GM12872 (cell line): Measurements from ENCODE around the gene TMOD1.

Experiments
- TF ChIP-seq, protein P1 (sequence below): IDR thresholded peaks from 3 replicates; pipeline ENCODE4 v1.5.1; 2011; ENCODE audit warnings: low read depth, mild to moderate bottlenecking, low read length, moderate library complexity; ENCODE audit not compliant: insufficient read depth

TMOD1 gene

DNA sequence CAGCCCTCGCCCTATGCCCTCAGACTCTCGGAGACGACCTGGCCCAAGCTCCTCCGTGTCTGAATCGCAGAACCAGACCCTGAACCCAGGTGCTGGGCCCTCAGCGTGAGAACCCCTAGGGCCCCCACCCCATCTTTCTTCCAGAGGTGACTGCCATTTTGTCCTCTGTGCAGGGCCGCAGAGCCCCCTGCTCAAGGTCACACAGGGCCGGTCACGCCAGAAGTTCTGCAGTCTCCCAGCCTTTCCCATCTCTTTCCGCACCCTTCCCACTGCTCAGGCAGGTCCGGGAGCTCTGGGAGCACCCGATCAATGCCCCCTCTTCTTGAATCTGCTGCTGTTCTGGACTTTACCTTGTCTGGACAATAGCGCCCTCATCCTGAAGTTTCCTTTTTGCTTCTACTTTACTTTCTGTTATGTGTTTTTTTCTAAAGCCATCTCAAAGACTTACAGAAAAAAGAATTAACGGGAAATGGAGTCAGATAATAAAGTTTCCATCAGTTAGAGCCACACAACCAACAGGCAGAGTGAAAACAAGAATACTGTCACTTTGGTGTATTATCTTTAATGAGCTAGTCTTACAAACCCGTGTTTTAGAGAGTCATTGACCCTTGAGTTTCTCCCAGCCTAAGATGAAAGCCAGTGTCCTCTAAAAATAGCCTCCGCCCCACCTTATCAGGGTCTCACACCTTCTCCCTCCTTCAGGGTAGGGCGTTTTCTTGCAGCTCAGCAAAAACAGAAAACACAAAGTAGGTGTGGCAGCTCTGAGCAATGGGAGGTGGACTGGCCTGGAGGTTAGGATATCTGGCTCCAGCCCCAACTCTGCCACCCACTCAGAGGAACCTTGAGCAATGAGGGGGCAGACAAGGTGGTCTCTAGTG, 1.8 kb downstream of the TMOD1 start:
- TF ChIP-seq, protein P1, sequence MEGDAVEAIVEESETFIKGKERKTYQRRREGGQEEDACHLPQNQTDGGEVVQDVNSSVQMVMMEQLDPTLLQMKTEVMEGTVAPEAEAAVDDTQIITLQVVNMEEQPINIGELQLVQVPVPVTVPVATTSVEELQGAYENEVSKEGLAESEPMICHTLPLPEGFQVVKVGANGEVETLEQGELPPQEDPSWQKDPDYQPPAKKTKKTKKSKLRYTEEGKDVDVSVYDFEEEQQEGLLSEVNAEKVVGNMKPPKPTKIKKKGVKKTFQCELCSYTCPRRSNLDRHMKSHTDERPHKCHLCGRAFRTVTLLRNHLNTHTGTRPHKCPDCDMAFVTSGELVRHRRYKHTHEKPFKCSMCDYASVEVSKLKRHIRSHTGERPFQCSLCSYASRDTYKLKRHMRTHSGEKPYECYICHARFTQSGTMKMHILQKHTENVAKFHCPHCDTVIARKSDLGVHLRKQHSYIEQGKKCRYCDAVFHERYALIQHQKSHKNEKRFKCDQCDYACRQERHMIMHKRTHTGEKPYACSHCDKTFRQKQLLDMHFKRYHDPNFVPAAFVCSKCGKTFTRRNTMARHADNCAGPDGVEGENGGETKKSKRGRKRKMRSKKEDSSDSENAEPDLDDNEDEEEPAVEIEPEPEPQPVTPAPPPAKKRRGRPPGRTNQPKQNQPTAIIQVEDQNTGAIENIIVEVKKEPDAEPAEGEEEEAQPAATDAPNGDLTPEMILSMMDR = peak; percentile 36

DNA sequence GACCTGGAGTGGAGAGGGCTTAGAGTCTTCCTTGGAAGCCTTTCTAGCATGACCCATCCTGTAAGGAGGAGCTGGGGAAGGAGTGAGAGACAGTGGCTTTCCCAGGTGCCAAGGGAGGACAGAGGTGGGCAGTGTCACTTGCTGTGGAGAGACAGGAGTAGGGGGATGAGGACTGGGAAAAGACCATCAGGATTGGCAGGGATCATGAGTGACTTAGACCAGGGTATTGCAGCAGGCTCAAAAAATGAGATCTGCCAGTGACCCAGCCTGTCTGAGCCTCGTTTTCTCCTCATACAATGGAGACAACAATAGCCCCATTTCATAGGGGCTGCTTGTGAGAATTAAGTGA, 2.4 kb downstream of the TMOD1 start:
- TF ChIP-seq, protein P1 = no peak

DNA sequence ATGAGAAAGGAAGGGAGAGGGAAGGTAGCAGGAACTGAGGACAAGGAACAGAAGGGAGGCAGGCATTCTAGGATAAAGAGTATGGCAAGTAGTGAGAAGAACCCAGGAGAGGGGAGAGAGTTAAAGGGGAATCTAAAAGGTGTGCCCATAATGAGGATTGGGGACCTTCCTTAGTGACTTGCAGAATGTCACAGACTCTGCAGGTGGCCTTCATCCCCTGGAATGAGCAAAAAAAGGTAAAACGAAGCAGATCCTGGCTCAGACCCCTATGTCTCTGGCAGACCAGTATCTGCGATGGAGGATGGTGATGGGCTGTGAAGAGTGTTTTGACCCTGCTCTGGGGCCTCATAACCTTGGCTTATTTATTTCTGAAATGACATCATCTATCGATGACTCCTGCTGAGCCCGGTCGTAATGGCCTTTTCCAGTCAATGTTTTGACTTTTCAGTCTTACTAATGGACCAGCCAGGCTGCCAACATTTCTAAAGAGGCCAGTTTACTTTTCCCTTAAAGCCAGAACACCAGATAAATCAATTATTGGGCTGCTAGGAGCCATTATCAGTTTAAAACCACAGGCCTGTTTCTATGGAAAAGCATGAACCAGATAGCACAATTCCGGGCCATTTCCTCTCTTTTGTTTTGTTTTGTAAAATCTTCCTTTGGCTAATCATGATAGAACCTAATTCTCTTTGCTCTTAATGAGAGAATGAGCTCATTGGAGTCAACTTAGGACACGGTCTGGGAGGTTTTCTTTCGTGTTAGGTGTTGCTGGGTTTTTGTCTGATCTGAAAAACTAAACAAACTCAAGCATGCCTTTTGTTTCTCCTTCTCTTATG, 3.1 kb downstream of the TMOD1 start:
- TF ChIP-seq, protein P1 = no peak

DNA sequence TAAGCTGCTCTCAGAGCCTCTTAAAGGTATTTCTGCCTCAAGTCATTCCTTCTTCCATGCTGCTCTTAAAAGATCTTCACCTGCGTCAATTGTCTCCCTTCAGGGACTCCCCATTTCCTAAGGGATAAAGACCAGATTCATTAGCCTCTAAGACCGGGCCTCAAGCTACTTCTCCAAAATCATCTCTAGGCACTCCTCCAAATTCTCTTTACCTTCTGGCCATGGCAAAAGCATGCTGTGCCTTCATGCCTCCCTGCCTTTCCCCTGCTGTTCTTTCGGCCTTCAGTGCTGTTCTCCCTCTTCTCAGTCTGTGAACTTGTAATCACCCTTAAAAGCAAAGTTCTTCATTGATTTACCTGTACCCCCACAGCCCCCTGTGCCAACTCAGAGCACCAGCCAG, 4.4 kb downstream of the TMOD1 start:
- TF ChIP-seq, protein P1 = no peak

DNA sequence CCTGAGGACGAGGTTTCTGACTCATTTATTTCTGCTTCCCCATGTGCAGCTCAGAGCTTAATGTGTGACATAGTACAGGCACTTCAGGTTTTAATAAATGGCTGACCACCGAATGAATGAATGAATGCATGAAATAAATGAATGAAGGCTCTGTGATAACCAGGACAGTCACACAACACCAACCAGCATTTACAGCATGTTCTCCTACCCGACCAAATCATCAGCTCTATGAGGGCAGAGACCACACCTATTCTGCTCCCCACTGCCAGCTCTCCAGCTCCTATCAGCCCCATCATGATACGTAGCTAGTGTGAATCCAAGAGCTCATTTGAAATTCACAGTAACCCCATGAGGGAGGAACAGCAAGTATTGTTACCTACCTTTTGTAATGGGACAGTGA, 4.8 kb downstream of the TMOD1 start:
- TF ChIP-seq, protein P1 = no peak

DNA sequence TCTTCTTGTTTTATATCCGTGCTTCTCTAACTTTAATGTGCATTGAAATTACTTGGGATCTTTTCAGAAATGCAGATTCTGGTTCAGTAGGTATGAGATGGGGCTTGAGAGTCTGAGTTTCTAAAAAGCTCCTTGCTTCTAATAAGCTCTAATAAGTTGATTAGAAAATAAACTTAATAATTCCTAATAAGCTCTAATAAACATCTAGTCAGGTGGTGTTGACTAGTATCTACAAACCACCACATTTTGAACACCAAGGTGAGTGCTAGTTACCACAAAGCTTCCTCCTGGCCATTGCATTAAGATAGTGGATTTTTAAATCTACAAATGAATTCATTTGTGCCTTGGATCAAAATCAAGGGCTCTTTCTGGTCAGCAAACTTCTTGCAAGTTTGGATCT, 5.3 kb downstream of the TMOD1 start:
- TF ChIP-seq, protein P1 = no peak

DNA sequence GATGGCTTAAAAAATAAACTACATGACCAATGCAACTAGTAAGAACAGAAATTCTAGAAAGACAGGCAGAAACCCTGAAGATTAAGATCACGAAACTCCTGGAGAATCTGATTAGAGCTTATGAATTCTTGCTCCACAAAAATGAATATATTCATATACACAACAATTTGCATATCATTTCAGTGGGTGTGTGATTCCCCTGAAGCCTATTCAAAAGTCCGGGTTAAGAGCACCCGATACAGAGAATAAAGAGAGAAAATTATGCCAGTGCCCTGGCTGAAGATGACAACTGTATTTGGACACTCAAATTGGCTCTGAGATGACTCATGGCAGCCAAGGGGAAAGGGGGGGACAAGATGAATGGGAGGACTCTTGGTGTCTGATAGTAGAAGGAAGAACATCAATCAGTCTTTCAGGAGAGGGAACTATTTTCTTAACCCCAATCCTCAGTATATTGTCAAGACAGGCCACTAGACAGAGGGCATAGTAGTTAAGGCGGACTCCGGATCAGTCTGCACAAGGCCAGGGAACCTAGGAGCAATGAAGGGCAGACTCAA, 6.0 kb downstream of the TMOD1 start:
- TF ChIP-seq, protein P1 = no peak
